Astrocyte (in vitro differentiated cells and primary cell): ENCODE results near the gene SPPL2B.

Experiments used
- CTCF ChIP-seq: IDR thresholded peaks from 2 replicates; pipeline ENCODE4 v1.5.1; 2011; ENCODE audit warnings: low read depth, mild to moderate bottlenecking, inconsistent platforms, low read length, moderate library complexity; ENCODE audit not compliant: insufficient read depth
- EZH2 ChIP-seq: IDR thresholded peaks from 2 replicates; pipeline ENCODE4 v1.6.1; 2012; ENCODE audit warnings: mild to moderate bottlenecking, low read length, inconsistent platforms; ENCODE audit not compliant: insufficient read depth

- TF ChIP-seq CTCF = no peak
- no peak for TF ChIP-seq EZH2
These were observed 43.2 kb downstream of the SPPL2B start for GRCh38 chr19:2371656-2372055.
